Glutamatergic neuron (in vitro differentiated cells): ENCODE results near the gene PHC3. TPM values are rescaled to one million over a fixed set of nuclear protein-coding genes. Genes with fewer than 3 reads are reported as not detected.
A peak's percentile ranks its signal among the peaks of the same experiment; 100 is the strongest.

Source experiments
- DNase-seq: peaks from one replicate; pipeline ENCODE4 v3.0.0; 2022
- H3K27ac Mint-ChIP-seq: one replicate; pipeline ENCODE4 v1.8.0; 2020; ENCODE audit warnings: mild to moderate bottlenecking, mixed read lengths, inconsistent platforms; ENCODE audit not compliant: unreplicated experiment
- H3K27me3 Mint-ChIP-seq: one replicate; pipeline ENCODE4 v1.8.0; 2020; ENCODE audit warnings: mild to moderate bottlenecking, moderate library complexity, mixed read lengths, inconsistent platforms; ENCODE audit not compliant: unreplicated experiment
- H3K36me3 Mint-ChIP-seq: one replicate; pipeline ENCODE4 v1.8.0; 2020; ENCODE audit warnings: mild to moderate bottlenecking, mixed read lengths, inconsistent platforms; ENCODE audit not compliant: unreplicated experiment
- H3K4me1 Mint-ChIP-seq: one replicate; pipeline ENCODE4 v1.8.0; 2020; ENCODE audit warnings: mild to moderate bottlenecking, low read depth, mixed read lengths, inconsistent platforms; ENCODE audit not compliant: unreplicated experiment
- H3K4me3 Mint-ChIP-seq: one replicate; pipeline ENCODE4 v1.8.0; 2020; ENCODE audit warnings: mild to moderate bottlenecking, mixed read lengths, inconsistent platforms; ENCODE audit not compliant: unreplicated experiment
- H3K9me3 Mint-ChIP-seq: one replicate; pipeline ENCODE4 v1.8.0; 2020; ENCODE audit warnings: mild to moderate bottlenecking, moderate library complexity, mixed read lengths, inconsistent platforms; ENCODE audit not compliant: unreplicated experiment
- total RNA-seq: library from RNA; stranded (reverse); fragmentation: NEBNext Ultra II Directional; extraction: Animal tissue kit (Norgen Biotek cat#: 25700); gene quantifications from one replicate; pipeline ENCODE4 v1.2.1, GENCODE V29; 2021; ENCODE audit not compliant: unreplicated experiment
- TF ChIP-seq, protein P1 (sequence below): fragments of 200-600 bp; sonication (generic); IDR thresholded peaks from one replicate; pipeline ENCODE4 v1.5.0; 2021; ENCODE audit not compliant: partially characterized antibody, unreplicated experiment

Gene PHC3
- total RNA-seq, 1 donor from 2014 or later: 31.9 TPM

DNA sequence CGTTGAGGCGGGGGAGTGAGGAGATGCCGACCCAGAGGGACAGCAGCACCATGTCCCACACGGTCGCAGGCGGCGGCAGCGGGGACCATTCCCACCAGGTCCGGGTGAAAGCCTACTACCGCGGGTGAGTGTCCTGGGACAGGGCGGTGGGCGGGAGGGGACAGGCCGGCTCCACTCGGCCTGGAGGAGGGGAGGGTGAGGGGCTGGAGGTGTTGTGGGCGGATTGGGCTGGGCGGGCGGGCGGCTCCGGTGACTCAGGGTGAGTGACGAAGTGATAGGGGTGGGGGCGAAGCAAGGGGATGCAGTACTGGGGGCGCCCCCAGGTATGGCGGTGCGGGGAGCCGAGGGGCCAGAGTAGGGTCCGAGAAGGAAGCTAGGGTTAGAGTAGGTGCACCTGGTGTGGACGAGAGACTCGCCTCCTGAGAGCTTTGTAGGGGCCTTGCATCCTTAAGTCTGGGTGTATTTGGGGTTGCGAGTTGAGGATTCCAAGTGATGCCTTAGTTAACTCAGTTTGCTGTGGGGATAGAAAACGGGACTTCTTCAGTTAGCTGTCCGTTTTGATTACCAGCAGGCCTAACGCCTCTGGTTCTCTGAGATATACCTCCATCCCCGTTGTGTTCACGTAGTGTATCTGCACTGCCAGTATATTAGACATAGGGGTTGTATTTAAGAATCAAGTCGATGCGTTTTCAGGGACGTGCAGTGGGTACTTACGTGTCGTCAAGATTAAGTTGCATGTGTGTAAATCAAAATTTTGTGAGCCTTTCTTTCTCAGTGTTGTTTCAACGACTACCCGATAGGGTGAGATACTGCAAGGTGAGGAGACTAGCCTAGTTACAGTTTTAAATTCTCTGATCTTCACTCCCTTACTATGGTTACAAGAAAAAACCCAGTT is 41.4 kb upstream of the PHC3 start:
- TF ChIP-seq, protein P1, sequence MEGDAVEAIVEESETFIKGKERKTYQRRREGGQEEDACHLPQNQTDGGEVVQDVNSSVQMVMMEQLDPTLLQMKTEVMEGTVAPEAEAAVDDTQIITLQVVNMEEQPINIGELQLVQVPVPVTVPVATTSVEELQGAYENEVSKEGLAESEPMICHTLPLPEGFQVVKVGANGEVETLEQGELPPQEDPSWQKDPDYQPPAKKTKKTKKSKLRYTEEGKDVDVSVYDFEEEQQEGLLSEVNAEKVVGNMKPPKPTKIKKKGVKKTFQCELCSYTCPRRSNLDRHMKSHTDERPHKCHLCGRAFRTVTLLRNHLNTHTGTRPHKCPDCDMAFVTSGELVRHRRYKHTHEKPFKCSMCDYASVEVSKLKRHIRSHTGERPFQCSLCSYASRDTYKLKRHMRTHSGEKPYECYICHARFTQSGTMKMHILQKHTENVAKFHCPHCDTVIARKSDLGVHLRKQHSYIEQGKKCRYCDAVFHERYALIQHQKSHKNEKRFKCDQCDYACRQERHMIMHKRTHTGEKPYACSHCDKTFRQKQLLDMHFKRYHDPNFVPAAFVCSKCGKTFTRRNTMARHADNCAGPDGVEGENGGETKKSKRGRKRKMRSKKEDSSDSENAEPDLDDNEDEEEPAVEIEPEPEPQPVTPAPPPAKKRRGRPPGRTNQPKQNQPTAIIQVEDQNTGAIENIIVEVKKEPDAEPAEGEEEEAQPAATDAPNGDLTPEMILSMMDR: peak; percentile 1
- Mint-ChIP-seq H3K9me3 (peaks cover 12% of the 10 kb centered on the region), H3K27me3 (peaks cover 11% of the 10 kb centered on the region), H3K4me3 (peak overlapping the region; percentile 86), H3K27ac (peak overlapping the region; percentile 95), H3K36me3 (no peaks in the 10 kb centered on the region), H3K4me1 (peaks cover 18% of the 10 kb centered on the region)
- peak; percentile 60 for DNase-seq

DNA sequence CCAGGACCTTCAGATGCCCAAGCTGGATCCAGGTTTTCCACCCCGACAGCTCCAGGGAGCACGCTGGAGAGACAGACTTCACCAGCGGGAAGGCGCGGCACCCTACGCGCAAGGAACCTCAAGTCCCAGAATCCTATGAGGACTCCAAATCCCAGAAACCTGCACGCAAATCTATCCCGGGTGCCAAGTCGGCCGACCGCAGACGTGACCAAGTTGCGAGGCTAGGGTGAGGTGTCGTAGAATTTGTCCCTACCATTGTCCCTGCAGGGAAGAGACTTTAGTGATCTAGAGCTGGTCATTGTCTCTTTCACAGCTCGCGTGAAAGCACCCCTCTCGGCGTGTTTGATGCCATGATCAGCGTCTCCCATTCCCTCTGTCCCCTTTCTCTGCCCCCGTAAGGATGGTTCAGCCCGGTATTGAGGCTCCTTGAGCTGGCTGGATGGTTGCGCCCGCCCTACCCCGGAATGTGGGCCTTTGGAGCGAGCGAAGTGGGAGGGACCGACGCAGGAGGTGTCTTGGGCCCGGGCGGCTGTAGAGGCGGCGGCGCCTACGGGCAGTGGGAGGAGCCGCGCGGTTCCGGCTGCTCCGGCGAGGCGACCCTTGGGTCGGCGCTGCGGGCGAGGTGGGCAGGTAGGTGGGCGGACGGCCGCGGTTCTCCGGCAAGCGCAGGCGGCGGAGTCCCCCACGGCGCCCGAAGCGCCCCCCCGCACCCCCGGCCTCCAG is 40.6 kb upstream of the PHC3 start, which contains the start of gene PRKCI:
Gene PRKCI (plus strand): TSS at position 501 of the 723 bp plus-strand sequence. CDS start 246 bp downstream, outside the sequence.
- peak within 1 kb of the TSS; percentile 88 for H3K4me3 Mint-ChIP-seq
- H3K9me3 Mint-ChIP-seq: peaks cover 12% of the 10 kb centered on the region
- H3K27ac Mint-ChIP-seq: peak within 1 kb of the TSS; percentile 100
- peak; percentile 95 for DNase-seq
- TF ChIP-seq, protein P1: no peak
- H3K27me3 Mint-ChIP-seq: peaks cover 11% of the 10 kb centered on the region
- H3K36me3 Mint-ChIP-seq: no peaks in the 10 kb centered on the region
- H3K4me1 Mint-ChIP-seq: peaks cover 10% of the 10 kb centered on the region

DNA sequence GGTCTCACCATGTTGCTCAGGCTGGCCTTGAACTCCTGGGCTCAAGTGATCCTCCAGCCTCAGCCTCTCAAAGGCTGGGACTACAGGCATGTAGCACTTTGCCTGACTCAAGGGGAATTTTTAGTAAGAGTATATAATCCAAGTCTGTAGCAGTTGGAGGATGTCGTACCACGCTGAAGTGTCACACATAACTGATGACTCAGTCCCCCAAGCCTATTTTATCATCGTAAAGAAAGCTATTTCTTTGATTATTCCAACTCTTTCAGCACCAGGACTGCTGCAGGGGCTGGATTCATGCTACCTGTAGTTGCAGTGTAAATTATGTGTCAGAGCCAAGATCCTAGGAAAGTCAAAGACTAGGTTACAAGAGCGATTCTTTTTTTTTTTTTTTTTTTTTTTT is 39.3 kb upstream of the PHC3 start:
- Mint-ChIP-seq H3K9me3 (peaks cover 12% of the 10 kb centered on the region), H3K27me3 (peaks cover 11% of the 10 kb centered on the region), H3K4me1 (peaks cover under 1% of the 10 kb centered on the region), H3K36me3 (no peaks in the 10 kb centered on the region), H3K27ac (no peak overlapping the region), H3K4me3 (no peak overlapping the region)
- no peak for DNase-seq
- TF ChIP-seq, protein P1: no peak

DNA sequence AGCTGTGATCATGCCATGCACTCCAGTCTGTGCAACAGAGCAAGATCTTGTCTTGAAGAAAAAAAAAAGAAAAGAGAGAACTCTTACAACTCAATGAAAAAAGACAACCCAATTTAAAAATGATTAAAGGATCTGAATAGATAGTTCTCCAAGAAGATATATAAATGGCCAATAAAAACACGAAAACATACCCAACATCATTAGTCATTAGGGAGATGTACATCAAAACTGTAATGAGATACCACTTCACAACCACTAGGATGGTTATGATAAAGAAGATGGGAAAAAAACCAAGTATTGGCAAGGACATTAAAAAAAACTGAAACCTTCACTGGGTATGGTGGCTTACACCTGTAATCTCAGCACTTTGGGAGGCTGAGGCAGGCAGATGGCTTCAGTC is 38.3 kb upstream of the PHC3 start:
- Mint-ChIP-seq H3K4me3 (no peak overlapping the region), H3K27me3 (peaks cover 11% of the 10 kb centered on the region), H3K4me1 (no peaks in the 10 kb centered on the region), H3K9me3 (peaks cover 13% of the 10 kb centered on the region), H3K27ac (no peak overlapping the region), H3K36me3 (no peaks in the 10 kb centered on the region)
- TF ChIP-seq, protein P1: no peak
- DNase-seq: no peak
